GM12875 (cell line): Measurements from ENCODE around the gene RAB7A.

Experiments used
- H3K4me3 ChIP-seq: one replicate; pipeline ENCODE4 v1.5.1; 2011; ENCODE audit warnings: low read depth, low read length, control low read depth
- TF ChIP-seq, protein P1 (sequence below): IDR thresholded peaks from 2 replicates; pipeline ENCODE4 v1.5.1; 2011; ENCODE audit warnings: low read depth, mild to moderate bottlenecking, control low read depth, inconsistent platforms, low read length, moderate library complexity, borderline replicate concordance; ENCODE audit not compliant: insufficient read depth

Gene RAB7A

DNA sequence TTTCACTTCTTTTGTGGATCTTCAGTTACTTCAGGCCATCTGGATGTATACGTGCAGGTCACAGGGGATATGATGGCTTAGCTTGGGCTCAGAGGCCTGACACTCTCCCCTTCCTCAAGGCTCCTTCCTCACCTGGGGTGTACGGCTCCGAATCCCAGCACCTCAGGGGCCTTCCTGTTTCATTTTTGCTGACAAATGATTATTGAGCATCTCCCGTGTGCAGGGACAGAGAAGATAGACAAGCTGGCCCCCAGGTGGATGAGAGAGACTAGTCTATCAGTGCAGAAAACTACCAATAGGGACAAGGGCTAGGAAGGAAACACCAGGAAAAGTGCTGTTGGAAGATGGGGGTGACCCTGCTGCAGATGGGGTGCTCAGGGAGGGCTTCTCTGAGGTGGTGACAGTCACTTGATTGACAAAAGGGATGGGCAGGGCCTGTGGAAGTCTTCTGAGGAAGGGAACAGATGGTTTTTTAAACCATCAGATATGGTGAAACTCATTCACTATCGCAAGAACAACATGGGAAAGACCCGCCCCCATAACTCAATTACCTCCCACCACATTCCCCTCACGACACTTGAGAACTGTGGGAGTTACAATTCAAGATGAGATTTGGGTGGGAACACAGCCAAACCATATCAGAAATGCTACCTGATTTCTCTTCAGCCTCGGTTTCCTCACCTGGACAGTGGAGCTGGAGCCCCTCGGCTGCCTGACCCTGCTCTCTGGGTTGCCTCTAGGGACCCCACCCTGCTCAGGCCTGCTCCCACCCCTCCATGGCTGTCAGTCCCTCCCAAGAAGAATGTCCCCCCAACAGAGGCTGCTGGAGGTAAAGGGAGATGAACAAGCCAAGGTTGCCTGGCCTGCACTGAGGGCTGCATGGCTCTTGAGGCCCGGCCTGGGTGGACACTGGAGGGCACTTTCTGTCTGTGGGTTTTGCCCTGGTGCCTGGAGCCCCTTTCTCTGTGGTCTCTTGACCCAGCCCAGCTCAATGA lies 116.2 kb downstream of the RAB7A start:
- H3K4me3 ChIP-seq = no peak overlapping the region
- TF ChIP-seq, protein P1, sequence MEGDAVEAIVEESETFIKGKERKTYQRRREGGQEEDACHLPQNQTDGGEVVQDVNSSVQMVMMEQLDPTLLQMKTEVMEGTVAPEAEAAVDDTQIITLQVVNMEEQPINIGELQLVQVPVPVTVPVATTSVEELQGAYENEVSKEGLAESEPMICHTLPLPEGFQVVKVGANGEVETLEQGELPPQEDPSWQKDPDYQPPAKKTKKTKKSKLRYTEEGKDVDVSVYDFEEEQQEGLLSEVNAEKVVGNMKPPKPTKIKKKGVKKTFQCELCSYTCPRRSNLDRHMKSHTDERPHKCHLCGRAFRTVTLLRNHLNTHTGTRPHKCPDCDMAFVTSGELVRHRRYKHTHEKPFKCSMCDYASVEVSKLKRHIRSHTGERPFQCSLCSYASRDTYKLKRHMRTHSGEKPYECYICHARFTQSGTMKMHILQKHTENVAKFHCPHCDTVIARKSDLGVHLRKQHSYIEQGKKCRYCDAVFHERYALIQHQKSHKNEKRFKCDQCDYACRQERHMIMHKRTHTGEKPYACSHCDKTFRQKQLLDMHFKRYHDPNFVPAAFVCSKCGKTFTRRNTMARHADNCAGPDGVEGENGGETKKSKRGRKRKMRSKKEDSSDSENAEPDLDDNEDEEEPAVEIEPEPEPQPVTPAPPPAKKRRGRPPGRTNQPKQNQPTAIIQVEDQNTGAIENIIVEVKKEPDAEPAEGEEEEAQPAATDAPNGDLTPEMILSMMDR = no peak

DNA sequence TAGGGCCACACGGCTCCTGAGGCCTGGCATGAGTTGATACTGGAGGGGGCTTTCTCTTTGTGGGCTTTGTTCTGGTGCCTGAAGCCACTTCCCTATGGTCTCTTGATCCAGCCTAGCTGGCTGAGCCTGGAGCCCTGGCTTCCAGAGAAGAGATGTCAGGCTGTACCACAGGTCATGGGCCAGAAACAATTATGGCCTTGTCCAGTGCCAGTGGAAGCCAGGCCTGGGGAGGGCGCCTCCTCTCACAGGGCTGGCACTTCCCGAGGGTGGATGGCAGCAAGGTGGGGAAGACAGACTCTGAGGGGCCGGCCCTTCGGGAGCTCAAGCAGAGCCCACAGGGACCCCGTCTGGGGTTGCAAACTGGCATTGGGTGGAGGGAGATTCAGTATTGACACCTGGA lies 118.5 kb downstream of the RAB7A start:
- TF ChIP-seq, protein P1 = no peak
- no peak overlapping the region for H3K4me3 ChIP-seq

DNA sequence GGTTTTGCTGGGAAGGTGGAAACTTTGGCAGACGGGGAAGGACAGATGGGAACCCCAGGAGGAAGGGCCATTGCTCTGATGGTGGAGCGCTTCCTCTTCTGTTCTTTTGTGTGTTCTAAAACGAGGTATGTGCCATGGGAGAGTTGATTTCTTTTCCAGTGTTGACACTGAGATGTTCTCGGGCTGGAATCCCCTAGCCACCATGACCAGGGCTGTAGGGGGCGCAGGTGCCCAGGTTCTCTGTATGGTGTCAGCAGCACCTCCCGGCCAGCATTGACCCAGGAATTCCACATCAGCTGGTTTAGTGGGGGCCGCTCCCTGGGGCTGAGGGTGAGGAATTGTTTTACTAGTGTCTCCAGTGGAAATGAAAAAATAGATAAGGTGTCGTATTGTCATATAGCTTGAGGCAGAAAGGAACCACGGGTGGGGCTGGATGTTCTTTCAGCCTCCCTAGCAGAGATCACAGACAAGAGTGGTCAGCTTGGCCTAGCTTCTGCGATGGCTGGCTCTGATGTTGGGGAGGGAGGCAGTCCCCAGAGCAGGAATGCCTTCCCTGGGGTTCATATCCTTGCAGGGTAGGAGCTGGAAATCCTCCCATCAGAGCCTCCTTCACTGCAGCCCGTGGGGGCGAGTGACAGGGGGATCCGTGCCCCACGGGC lies 119.3 kb downstream of the RAB7A start:
- peak overlapping the region; percentile 12 for H3K4me3 ChIP-seq
- TF ChIP-seq, protein P1 = peak; percentile 48; the same call in 1 of the 2 replicates

DNA sequence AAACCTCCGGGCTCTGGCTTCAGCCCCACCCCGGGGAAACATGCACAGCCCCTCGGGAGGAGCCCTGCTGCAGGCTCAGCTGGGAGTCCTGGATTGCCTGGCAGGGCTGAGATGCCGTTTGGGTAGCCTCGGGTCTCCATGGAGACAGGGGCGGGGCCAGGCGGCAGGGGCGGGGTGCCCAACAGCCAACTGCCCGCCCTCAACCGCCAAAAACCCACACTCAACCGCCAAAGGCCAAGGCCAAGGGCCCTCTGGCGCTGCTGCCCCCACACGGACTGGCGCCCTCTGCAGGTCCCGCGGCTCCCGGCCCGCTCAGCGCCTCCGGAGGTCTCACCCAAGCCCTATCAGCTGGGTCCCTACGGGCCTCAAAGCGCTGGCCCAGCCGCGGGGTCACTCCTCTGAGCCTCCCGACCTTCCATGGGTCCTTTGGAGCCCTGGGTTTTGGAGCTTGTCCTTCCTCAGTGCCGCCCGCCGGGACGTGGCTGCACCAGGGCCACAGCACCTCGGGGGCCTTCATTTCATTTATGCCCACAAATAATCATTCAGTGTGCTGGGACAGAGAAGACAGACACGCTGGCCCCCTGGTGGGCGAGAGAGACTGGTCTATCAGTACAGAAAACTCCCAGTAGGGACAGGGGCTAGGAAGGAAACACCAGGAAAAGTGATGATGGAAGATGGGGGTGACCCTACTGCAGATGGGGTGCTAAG lies 119.9 kb downstream of the RAB7A start:
- TF ChIP-seq, protein P1 = peak; percentile 78
- peak overlapping the region; percentile 12 for H3K4me3 ChIP-seq

DNA sequence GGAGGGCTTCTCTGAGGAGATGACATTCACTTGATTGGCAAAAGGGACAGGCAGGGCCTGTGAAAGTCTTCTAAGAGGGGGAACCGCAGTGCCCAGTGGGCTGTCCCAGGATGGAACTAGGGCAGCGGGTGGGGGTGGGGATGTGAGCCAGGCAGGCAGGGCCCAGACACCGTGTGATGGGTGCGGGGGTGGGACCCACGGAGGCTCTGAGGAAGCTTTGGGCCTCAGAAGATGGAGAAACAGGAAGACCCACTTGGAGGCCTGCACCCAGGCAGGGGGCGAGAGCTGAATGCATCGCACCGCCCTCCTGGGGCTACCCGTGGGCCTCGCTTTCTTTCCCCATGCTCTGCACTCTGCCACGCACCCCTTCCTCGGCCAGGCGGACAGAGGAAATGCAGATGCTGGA lies 120.5 kb downstream of the RAB7A start:
- no peak overlapping the region for H3K4me3 ChIP-seq

DNA sequence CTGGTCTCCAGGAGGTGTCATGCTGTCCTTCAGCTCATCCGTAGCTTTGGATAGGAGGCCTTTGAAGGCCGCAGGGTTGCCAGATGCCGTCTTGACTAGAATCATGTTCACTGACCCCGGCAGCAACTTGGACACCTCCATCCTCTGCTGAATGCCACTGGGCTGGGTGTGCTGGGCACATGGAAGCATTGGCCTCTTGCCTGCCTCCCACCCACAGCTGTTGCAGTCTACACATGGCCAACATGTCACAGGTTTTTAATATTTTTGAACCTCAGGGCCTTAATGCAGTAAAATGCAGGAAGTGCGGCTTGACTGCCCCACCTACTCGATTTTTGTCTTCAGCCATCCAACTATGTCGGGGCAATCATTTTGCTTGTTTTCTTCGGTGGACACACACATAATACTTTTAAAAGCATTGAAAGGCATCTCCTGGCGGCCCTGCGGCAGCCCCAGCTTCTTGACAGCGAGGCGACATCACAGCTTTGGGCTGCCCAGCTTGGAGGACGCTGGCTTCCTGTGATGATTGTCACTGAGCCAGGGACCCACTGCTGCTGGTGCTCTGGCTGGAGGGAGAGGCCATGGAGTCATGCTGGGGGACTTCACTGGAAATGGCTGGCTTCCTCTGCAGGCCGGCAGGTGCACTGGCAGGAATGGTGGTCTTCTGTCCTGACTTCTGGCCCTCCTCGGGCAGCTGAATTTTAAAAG lies 121.8 kb downstream of the RAB7A start:
- TF ChIP-seq, protein P1 = no peak
- no peak overlapping the region for H3K4me3 ChIP-seq

More for the DNA sequence above, 120.5 kb downstream of the RAB7A start:
- TF ChIP-seq, protein P1 = no peak
